ENCODE measurements around the gene PSAP.

Gene PSAP

GRCh38 chr10:71810048-71810750 lies 40.9 kb downstream of the PSAP start:
- DNase-seq (ENCODE audit: low read depth in 2 of 2), result no peak

DNA sequence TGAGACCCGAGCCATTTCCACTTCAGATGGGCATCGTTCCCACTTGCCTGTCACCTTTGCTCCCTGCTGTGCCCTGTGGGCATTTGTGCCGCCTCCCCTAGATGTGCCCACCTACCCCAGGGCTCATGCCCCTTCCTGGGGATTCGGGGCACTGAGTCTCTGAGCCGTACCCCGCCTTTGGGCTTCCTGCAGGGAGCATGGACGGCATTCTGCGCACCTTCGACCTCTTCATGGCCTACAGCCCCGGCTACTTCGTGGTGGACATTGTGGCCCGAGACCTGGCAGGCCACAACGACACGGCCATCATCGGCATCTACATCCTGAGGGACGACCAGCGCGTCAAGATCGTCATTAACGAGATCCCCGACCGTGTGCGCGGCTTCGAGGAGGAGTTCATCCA lies 41.4 kb downstream of the PSAP start:
- DNase-seq (ENCODE audit: low read depth in 2 of 2), result no peak

DNA sequence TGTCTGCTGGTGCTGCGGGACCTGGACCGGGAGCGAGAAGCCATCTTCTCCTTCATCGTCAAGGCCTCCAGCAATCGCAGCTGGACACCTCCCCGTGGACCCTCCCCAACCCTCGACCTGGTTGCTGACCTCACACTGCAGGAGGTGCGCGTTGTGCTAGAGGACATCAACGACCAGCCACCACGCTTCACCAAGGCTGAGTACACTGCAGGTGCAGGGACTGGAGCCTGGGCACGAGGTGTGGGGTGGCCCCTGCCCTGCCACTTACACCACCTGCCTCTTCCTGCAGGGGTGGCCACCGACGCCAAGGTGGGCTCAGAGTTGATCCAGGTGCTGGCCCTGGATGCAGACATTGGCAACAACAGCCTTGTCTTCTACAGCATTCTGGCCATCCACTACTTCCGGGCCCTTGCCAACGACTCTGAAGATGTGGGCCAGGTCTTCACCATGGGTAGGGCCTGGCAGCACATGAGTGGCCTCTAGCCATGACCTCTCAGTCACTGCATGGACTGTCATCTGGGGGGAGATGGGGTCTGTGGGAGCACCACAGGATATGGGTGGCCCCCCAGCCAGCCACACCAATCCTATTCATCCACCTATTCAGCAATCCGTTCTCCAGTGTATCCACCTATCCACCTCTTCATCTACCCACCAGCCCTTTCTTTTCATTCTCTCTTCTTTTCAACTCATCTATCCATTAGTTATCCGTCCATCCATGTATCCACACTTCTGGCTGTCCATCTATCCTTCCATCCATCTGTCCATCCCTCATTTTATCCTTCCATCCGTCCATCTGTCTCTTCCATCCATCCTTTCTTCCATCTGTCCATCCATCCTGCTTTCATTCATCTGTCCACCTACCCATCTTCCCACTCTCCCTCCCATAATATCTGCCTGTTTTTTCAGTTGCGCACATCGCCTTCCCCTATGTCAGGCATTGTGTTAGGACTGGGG lies 43.2 kb downstream of the PSAP start:
- no peak for DNase-seq (ENCODE audit: low read depth in 2 of 2)

GRCh38 chr10:71806704-71807556 lies 44.1 kb downstream of the PSAP start:
- DNase-seq (ENCODE audit: low read depth in 2 of 2), result no peak

DNA sequence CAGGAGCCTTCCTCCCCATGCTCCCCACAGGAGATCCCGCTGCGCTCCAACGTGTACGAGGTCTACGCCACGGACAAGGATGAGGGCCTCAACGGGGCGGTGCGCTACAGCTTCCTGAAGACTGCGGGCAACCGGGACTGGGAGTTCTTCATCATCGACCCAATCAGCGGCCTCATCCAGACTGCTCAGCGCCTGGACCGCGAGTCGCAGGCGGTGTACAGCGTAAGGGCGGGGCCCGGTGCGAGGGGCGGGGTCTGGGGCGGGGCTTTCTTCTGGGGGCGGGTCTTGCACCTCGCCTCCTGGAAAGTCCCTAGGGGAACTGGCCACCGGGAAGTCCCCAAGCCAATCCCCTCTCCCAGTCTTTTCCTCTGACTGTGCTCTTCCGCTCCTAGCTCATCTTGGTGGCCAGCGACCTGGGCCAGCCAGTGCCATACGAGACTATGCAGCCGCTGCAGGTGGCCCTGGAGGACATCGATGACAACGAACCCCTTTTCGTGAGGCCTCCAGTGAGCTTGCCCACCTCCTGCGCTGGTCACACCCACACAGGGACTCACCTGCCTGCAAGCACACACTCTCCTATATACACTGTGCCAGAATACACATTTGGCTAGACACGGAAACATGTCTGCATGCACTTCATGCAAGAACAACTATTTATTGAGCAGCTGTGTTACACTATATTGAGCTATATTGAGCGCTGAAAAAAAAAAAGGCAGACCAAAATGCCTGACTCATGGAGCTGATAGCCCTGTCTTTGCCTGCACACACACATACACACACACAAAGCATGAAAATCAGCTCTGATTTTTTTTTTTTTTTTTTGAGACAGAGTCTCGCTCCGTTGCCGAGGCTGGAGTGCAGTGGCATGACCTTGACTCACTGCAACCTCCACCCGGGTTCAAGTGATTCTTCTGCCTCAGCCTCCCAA lies 45.0 kb downstream of the PSAP start:
- no peak for DNase-seq (ENCODE audit: low read depth in 2 of 2)

DNA sequence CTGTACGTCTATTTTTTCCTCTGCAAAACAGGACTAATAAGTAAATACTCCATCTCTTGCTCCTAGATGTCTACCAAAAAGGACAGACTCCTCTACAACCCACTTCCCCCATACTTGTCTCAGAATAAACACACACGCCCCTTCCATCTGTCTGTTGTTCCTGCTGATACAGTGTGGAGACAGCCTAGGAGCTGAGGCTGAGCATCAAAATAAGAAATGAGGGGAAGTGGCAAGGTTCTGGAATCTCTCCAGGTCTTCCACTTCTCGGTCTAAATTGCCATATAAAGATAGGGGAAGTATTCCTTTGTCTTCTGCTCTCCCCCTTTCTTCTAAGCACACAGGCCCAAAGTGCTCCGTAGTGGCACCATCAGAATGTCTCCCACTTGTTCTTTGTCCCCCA lies 47.0 kb downstream of the PSAP start:
- no peak for DNase-seq (ENCODE audit: low read depth in 2 of 2)

GRCh38 chr10:71802715-71803488 lies 48.1 kb downstream of the PSAP start:
- no peak for DNase-seq (ENCODE audit: low read depth in 2 of 2)

- no peak for DNase-seq (ENCODE audit: low read depth in 2 of 2)
Observed at GRCh38 chr10:71802235-71802634, 48.8 kb downstream of the PSAP start.

DNA sequence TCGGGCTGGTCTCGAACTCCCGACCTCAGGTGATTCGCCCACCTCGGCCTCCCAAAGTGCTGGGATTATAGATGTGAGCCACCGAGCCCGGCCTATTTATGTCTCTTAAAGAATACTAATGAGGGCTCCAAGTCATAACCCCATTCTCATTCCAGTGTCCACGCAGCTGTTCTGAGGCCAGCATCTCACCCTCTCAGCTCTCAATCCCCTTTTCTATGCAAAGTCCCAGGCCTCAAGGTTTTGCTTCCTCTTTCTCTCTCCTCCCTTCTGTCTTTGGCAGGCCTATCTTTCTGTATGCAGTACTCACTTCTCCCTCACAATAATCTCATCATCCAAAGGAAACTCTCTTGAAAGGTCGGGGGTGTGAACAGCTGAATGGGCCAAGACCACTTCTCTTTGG lies 49.7 kb downstream of the PSAP start:
- DNase-seq (ENCODE audit: low read depth in 2 of 2), result no peak

- no peak for DNase-seq (ENCODE audit: low read depth in 2 of 2)
Observed at GRCh38 chr10:71799608-71800453, 51.2 kb downstream of the PSAP start.

GRCh38 chr10:71799112-71799511 lies 51.9 kb downstream of the PSAP start:
- no peak for DNase-seq (ENCODE audit: low read depth in 2 of 2)

- no peak for DNase-seq (ENCODE audit: low read depth in 2 of 2)
Observed at GRCh38 chr10:71798308-71798624, 52.8 kb downstream of the PSAP start.

GRCh38 chr10:71797533-71798307 lies 53.3 kb downstream of the PSAP start:
- no peak for DNase-seq (ENCODE audit: low read depth in 2 of 2)

DNA sequence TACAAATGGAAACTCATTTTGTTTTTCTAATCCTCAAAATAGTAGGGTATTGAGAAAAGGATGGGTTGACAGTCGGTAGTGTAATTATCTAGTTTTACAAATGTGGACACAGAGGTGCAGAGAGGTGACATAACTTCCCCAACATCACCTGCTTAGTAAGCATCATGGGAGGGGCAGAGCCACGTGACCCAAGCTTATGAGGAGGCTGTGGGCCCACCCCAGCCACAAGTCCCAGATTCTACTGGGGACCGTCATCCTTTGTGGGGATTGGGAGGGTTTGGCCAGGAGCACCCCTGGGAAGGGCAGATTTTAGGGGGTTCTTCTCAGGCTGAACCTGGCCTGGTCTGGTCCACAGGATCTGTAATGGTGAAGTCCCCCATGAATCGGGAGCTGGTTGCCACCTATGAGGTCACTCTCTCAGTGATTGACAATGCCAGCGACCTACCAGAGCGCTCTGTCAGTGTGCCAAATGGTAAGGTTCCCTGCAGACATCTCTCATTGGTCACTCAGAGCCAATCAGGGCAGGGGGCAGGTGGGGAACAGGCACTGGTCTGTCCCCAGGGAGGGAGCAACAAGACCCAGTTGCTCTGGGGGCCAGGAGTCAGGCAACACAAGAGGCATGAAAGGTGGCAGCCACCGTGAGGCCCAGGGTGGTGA lies 54.2 kb downstream of the PSAP start:
- DNase-seq (ENCODE audit: low read depth in 2 of 2), result no peak

GRCh38 chr10:71795248-71795647 lies 55.8 kb downstream of the PSAP start:
- no peak for DNase-seq (ENCODE audit: low read depth in 2 of 2)

DNA sequence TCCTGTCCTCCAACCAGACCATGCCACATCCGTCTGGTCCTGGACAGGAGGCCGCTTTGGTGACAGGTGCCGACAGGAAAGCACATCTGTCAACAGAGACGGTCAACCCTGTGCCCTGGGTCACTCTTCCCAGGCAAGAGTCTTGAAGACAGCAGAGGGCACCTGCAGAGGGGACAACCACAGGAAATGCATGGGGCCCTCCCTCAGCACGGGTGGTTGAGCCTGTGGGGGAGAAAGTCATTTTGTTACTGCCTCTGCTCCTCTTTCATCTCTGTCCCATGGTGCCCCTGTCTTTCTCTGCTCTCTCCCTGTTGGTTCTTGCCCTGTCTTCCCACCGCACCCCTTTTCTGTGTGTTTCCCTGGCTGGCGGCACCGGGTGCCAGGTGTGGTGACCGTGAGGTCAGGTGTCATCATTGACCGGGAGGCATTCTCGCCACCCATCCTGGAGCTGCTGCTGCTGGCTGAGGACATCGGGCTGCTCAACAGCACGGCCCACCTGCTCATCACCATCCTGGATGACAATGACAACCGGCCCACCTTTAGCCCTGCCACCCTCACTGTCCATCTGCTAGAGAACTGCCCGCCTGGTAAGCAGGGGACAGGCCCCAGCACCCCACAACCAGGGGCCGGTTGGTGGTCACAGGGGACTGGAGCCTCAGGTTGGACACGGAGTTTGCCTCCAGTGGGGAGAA lies 60.2 kb downstream of the PSAP start:
- DNase-seq (ENCODE audit: low read depth in 2 of 2), result no peak

DNA sequence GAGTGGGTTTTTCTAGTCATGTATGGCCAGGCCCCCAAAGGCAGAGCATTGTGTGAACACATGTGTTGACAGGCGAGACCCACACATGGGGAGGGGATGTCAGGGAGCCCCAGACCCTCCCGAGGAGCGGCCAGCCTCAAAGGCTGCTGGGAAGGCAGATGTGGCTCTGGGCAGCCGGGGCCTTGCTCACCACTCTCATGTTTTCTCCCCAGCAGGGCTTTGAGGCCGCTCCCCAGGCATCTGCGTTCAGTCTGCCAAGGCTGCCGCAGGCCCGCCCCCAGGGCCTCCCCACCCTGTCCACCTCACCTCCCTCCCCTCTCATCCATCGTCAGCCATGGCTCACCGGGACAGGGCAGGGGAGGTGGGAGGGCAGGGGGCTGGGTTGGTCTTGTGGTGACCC lies 61.2 kb downstream of the PSAP start:
- DNase-seq (ENCODE audit: low read depth in 2 of 2), result no peak

DNA sequence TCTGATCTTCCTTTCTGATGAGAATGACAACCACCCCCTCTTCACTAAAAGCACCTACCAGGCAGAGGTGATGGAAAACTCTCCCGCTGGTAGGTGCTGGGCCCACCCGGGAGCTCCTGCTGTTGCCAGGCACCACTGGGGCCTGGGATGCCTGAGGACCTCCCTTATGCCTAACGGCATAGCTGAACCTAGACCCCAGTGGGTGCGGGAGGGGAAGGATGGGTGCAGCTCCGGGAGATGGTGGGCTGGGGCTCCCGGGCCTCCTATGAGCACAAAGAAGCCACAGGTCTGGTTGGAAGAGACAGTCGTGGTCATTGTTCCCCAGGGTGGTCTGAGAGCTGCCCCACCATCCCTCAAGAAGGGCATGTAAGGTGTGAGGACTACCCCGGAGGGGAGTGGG lies 62.1 kb downstream of the PSAP start:
- DNase-seq (ENCODE audit: low read depth in 2 of 2), result no peak

All from stimulated activated CD4-positive, alpha-beta T cell treated with anti-CD3 and anti-CD28 coated beads, Interleukin-12 subunit alpha, Interleukin-12 subunit beta, amount 100 ng/mL, for 24 hours (primary cell).